AG20443 (cell line): ENCODE results near the gene FOXN3.

Source experiments
- DNase-seq: peaks from one replicate; pipeline ENCODE4 v3.0.0; 2012; ENCODE audit warnings: low spot score, mixed read lengths

The FOXN3 gene

DNA sequence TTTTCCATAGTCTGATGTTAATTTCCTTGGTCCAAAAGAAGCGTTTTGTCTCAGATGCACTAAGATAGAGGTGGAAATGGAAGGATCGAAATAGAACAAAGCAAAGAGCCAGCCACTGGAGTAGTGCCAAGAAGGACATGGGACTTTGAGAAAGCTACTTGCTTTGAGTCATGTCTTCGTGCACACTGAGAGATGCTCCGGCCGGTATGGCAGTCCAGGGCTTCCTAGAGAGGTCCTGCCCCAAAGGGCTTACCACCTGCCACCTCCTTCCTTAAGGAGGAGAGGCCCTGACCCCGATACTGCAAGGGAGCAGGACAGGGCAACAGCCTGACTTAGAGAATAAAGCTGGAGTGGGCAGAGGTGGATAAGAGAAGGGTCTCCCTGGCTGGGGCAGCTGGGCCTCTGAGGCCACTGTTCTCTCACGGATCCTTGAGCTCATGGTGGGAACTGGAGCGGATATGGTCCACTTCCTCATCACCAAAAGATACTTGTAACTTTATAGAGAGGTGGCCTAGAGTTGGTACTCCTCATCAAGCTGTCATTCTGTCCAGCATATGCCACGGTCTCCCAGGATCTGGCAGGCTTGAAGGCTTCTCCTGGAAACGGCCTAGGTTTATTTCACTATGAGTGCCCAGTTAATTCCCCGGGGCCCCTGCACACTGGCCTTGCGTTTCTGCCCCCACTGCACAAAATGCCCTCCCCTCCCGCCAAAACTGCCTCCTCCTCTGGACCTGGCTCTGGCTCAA lies 57.4 kb downstream of the FOXN3 start:
- no peak for DNase-seq

DNA sequence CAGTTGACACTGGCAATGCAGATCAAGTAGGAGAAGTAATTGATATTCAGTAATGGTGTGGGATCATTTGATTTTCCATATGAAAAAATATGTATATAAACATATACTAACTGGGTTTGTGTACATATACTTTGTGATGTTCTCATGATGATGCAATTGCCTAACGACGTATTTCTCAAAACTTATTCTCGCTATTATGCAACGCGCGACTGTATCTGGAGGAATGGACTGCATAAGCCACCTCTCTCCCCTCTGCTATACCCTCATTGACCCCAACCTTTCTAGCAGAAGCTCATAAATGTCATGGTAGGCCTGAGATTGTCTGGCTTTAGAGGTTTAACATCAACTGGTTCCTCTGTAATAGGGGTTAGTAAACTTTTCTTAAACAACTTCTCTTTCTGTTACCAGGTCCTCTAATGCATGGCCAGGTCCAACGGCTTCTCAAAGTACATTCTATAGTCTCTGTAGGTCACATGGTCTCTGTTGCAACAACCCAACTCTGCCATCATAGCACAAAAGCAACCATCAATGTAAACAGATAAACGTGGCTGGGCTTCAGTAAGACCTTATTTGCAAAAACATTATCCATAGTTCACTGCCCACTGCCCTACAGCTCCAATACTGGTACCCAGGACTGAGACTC lies 59.3 kb downstream of the FOXN3 start:
- DNase-seq = no peak

DNA sequence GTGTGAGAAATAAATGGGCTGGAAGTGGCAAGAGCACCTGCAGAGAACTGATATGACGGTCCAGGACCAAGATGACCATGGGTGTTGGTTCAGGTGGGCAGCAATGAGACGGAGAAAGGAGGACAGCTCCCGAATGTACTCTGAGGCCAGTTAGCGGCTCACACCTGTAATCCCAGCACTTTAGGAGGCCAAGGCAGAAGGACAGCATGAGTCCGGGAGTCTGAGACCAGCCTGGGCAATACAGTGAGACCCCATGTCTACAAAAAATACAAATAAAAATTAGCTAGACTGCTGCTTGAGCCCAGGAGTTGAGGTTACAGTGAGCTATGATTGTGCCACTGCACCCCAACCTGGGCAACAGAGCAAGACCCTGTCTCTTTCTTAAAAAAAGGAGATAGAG lies 60.1 kb downstream of the FOXN3 start:
- no peak for DNase-seq

DNA sequence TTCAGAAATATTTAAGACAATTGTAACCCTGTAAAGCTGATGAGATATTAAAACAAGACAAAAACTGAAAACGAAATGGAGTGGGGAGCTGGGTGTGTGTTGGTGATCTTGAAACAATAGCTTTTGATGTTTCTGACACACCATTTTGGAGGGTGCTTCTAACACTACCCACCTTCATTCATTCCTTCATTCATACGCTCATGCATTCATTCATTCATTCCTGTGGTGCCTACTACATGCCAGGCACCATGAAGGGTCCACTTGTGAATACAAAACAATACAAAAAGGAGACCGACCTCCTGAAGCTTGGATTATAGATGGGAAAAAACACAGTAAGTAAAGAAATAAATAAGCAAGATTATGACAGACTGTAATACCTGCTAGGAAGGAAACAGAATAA lies 60.5 kb downstream of the FOXN3 start:
- DNase-seq = no peak

DNA sequence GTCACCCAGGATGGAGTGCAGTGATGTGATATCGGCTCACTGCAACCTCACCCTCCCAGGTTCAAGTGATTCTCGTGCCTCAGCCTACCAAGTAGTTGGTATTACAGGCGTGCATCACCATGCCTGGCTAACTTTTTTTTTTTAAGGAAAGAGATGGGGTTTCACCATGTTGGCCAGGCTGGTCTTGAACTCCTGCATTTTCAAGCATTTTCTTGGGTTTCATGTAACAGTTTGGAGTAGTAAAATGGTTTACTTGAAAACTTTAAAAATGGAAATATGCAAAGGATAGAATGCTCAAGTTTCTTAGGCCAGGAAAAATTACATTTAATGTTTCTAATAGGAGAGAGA lies 63.3 kb downstream of the FOXN3 start:
- no peak for DNase-seq

DNA sequence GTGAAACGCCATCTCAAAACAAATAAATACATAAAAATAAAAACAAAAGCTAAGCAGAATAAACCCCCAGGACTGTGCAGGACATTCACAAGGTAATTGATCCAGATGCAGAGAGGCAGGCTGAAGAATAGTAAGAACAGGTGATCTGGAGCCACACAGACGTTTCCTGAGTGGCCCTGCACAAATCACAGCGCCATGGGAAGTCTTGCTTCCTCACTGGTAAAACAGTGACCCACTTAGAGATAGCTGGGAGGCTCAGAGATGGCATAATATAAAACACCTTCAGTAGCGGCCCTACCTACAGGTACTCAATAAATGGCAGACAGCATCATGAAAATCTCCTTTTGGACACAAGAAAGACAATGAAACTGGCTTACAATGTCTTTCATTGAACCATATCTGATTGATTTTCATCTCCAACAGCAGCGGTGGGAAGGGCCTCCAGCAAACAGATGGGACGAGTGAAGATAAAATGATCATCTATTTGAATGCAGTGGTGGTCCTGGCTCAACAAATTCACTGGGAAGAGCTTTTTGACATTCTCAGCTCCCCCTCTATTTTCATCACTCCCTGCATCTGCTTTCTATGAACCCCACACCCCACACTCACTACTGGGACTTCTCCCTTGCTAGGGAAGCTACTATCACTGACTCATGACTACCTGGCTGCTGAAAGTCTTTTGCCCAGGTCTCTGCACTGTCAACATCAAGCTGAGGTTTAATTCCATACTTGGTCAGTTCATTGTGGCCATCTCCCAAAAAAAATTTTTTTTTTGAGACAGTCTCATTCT lies 63.9 kb downstream of the FOXN3 start:
- no peak for DNase-seq

DNA sequence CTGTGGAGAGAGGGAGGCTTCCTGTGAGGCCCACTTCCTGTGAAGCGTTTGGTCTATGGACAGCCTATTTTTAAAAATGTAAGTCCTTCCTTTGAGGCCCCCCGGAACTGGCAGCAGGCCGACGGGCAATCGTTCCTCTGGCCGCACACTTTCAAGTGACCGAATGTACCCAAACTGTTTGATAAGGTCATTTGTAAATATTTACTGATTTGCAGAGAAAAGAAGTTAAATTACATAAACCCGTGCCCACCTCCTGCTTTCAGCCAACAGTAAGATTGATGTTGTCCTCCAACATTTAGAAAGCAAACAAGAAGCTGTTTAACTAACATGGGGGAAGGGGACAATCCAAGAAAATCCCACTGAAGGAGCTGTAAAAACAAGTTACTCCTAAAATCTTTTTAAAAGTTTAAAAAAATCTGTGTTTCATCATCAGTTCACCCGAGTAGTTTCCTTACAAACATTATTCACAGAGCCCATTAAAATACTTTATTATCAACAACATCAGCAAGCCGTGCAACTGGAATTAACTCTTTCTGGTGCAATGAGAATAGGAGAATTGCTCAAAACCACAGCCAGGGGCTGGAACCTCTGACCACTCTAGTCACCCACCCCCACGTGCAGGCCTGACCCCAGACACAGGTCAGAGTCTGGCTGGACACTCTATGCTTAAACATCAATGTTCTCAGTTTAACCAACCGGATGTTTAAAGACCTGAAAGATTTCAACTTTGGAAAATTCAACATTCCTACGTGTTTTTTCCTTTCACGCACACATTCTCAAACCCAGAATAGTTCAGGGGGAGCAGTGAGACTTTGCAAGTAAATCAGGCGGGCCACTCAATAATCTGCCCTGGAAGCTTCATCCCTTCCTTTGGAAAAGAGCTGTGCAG lies 65.3 kb downstream of the FOXN3 start:
- peak; percentile 43 for DNase-seq

DNA sequence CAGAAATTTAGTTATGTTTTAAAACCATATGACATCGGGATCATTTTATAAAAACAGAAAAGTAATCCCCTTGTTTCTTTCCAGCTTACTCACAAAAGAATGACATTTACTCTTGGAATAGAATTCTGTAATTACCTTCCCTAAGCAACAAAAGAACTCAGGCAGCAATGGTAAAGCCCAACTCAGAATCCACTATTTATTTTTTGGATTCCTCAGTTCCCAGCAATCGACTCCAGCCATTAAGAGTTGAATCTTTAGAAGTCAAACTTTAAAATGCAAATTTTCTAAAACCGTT lies 65.9 kb downstream of the FOXN3 start:
- peak; percentile 30 for DNase-seq

DNA sequence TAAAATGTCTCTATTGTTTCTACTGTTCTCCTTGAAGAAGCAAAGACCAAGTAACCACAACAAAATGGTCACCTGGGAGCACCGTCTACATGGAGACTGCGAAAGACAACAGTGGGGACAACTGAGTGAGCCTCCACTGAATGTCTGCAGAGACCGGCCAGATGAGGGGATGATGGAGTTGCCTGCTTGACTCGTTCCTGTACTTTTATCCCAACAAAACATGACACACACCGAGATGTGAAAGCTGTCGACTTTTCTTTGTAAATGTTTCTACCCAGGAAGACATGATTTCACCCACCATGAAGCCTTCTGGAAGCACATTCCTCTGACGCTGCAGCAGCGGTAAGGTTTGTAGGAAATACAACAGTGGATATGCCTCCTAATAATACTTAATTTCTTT lies 66.9 kb downstream of the FOXN3 start:
- no peak for DNase-seq

DNA sequence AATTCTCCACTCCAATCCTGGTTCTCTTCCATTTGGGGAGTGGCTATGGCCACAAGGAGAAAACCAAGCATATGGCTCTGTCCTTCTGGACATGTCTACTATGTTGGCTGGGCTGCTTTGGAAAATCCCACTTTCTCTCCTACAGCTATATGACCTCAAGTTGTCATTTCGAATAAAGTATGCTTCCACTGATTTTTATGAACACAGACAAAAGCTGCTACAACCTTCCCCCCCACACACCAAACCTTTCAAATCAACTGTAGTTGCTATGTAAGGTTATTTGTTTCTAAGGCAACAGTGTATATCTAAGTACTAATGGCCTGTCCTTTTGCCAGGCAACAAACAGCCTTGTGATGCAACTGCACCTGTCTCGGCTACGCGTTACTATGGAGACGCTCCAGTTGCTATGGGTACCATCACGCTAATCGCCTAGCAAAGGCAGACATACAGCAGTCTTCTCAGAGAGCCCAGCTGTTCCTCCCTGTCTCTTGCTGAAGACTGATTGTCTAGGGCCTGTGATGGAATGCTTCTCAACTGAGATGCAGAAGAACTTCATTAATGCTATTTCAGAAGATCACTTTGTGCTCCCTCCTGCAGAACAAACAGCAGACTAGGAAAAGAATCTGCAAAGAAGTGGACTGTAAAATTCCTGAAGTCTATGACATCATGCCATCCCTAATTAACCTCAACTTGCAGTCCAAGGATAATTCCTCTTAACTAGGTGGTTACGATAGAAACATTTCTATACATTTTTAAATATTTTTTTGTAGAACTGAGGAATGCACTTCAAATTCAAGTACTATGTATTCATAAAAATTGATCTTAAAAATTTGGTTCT lies 67.6 kb downstream of the FOXN3 start:
- no peak for DNase-seq

DNA sequence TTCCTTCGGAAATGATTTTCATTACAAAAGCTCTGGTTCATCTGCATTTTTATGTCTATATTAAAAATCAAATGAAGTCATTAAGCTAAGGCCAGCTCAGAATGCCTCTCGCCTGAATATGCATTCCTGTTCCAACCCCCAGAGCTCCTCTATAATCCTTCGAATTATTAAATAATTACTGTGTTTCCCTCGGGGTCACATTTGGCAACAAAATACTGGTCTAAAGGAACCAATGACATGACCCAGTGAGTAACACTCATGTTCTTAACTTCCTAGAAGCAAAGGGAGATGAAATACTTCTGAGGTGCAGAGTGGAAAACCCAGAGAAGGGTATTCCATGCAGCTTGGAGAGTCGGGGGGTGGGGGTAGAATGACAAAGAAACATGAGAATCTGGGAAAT lies 68.3 kb downstream of the FOXN3 start:
- DNase-seq = no peak

DNA sequence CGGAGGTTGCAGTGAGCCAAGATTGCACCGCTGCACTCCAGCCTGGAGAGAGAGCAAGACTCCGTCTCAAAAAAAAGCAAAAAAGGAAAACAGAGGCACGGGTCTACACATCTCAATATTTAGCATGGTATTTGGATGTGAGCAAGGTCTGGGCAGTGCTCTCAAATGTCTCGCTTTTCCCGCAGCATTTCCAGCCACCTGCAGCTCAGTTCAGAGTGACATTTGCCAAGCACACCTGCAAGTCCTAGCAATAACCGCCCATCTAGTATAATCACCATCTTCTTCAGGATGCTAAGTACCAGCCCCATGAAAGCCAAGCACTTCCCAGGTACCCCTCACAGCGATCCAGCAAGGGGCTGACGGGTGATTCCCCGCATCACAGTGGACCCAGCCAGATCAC lies 69.1 kb downstream of the FOXN3 start:
- DNase-seq = no peak

DNA sequence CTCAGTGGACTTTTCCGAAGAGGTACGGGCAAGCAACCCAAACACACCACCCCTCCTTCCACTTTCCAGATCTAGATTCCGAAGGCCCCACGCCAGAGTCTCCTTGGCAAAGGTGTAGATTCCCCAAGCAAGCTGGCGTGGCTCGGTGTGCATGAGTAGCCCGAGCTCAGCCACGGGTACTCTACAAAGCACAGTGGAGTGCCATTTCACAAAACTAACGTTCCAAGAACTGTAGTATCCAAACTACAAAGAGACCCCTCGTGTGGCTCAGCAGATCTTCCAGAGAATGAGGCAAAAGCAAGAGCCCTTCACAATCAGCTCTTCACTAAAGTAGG lies 72.1 kb downstream of the FOXN3 start:
- DNase-seq = no peak

DNA sequence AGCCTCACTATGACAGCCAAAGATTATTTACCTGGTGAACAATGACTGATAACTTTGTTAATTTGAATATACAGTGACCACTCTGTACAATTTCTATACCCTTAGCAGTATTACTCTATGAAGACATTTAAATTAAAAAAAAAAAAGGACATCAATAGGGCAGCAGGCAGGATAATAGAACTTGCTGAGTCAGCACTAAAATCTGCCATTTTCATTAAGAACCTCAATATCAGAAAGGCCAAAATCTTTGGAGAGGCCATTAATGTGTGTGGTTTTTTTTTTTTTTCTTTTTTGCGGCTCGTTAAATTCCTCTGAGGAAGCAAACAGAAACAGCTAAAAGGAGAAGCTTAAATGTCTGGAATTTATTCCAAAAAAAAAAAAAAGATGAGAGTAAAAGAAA lies 73.7 kb downstream of the FOXN3 start:
- DNase-seq = no peak

DNA sequence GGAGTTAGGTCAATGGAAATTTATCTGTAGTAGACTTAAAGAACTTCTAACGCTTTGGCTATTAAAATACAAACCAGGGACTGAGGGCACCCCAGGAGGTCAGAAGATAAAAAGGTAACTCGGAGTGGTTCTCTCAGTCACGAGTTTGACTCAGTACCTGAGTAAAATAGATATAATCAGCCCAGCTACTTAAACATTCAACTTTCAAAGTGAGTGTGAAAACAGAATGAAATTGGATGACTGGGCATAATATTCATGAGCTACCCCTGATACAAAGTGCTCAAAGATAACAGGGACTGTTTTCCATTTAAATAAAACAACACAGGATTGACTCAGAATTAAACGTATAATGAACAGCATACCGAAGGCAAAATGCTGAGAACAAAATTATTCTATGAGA lies 75.0 kb downstream of the FOXN3 start:
- no peak for DNase-seq

DNA sequence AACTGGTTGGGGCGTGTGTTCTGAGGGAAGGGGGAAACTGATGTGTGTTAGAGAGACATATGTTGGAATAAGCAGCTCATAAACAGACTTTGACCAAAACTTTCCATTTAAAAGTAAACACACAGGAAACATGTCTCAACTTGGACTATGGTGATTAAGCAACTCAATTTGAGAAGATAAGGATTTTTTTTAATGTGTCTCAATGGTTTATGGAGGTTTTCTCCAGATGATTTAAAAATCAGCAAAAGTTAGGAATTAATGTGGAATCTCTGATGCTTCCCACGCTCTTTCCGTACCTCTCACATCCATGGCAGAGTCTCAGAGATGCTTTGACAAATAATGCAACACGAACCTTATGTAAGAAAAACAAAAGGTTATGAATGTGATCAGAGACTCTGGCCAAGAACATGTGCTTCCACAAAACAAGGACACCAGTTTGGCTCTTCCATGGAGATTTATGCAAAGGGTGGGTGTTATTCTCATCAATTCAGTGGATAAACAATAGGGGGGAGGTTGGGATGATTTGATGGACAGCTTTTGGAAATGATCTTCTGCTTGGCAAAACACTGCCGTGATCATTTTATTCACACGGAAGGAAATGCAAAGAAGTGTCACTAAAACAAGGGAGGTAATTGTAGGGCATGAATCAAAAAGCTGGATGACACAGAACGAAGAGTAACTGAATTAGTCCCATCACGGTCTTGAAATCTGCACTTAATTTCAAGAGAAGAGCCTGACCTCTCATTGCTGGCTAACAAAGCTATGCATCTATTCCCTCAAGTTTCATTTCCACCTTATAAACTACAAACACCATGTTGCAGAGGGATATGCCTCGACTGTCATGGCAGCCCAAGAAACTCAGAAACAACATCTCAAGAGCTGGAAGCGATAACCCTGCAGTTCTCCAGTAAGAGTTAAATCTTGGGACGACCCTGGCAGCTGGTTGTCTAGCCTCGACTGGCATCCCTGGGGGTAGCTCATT lies 76.5 kb downstream of the FOXN3 start:
- no peak for DNase-seq

DNA sequence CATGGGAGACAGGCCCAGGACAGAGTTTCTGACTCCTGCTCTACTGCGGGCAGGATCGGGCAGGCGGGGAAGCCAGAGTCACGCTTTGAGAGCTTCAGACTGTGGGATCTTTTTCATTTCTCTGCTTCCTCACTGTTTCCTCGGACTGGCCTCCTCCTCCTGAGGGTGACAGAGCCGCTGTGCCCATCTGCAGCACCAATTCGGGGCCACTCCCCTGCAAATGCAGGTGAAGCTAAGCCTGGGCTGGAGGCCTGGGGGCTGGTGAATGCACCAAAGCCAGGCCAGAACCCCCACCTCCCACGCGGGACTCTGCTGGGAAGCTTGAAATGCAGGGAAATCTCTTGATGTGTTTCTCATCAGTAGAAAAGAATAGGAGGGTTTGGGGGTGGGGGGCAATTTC lies 77.5 kb downstream of the FOXN3 start:
- no peak for DNase-seq

DNA sequence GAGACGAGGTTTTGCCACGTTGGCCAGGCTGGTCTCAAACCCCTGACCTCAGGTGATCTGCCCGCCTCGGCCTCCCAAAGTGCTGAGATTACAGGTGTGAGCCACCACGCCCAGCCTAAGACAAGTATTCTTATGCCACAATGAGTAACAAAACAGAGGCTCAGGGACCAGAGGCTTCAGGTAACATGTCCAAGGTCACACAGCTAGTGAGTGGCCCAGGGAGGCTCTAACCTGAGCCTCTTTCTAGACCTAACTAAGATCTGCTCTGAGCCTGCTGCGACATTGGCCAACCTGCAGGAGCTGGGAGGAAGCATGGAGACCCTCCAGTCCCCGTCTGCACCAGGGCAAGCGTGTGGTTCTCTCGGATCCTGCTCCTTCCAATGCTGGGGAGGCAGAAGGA lies 77.9 kb downstream of the FOXN3 start:
- no peak for DNase-seq

DNA sequence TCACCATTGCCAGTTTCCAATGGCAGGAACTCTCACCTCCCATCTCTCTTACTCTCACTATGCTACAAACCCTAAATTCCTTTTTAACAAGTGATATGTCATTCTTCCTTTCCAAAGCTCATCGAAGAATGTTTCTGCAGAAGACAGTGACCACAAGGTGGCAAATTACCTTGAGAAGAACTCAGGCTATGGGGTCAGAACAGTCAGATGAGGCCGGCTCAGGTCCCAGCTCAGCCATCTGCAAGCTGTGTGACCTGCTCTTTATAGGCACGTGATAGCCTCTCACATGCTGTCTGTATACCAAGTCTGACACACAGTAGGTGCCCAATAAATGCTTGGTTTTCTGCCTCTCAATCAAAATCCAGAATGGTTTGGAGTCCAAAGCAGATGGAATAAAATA lies 80.7 kb downstream of the FOXN3 start:
- no peak for DNase-seq

DNA sequence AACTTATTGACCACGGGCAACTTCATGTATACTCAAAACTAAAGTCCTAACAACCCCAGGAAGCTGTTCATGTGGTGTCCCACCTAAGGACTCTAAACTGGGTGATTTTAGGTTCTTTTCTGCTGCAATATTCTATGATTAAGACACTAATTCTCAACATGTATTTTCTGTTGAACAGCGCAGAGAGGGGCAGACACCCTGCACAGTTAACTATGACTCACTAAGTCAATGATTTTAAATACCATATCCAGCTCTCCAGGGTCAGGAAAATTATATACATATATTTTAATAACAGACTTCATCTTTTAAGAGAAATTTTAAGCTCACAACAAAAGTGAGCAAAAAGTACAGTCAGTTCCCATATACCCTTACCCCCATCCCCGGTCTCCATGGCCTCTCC lies 85.0 kb downstream of the FOXN3 start:
- no peak for DNase-seq

DNA sequence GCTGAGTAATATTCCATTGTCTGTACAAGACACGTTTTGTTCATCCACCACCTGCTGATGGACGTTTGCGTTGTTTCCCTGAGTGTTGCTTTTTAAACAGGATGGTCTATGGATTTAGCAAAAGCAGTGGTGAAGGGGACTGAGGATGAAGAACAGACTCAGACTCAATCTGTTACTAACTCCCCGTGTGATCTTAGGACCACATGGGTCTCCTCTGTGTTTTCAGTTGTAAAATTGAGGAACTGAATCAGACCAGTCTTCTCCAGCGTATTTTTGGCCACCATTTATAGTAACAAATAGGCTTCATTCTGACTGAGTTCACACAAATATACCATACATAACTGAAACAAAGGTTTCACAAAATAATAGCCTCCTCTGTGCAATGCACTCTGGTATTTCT lies 85.6 kb downstream of the FOXN3 start:
- DNase-seq = no peak
